Breast epithelium (tissue), 4 donors: ENCODE data around the gene COL4A2. TPM values are rescaled to one million over a fixed set of nuclear protein-coding genes. Genes with fewer than 3 reads are reported as not detected.

Source experiments
- DNase-seq, 2 donors: peaks; one replicate each; pipeline ENCODE4 v3.0.0-alpha.2; 2019; ENCODE audit warnings: low spot score in 2 of 2
- H3K27ac ChIP-seq, 2 donors: fragments of 200-600 bp; sonication (generic) in 1 of 2; one replicate each; pipeline ENCODE4 v1.5.1; 2016 to 2019; ENCODE audit warnings: mild to moderate bottlenecking in 1 of 2
- H3K27me3 ChIP-seq, 2 donors: fragments of 200-600 bp; sonication (generic) in 1 of 2; one replicate each; pipeline versions ENCODE4 v1.5.1 to v1.6.0; 2017 to 2019; ENCODE audit warnings: control low read depth in 1 of 2, mild to moderate bottlenecking in 1 of 2
- H3K36me3 ChIP-seq: fragments of 200-600 bp; one replicate; pipeline ENCODE4 v1.5.1; 2019
- H3K4me1 ChIP-seq, 2 donors: fragments of 200-600 bp; sonication (generic); one replicate each; pipeline ENCODE4 v1.5.1; 2016 to 2019; ENCODE audit warnings: control low read depth in 1 of 2
- H3K4me3 ChIP-seq, 3 donors: fragments of 200-600 bp; sonication (generic); 1 replicate in 2 of 3; 2 replicates in 1 of 3; pipeline ENCODE4 v1.5.1; 2016 to 2019; ENCODE audit warnings: mild to moderate bottlenecking in 3 of 3, moderate library complexity in 2 of 3
- H3K9me3 ChIP-seq, 2 donors: fragments of 200-600 bp; sonication (generic) in 1 of 2; one replicate each; pipeline ENCODE4 v1.5.1; 2016 to 2019; ENCODE audit warnings: control low read depth in 1 of 2
- CTCF ChIP-seq, 3 donors: fragments of 450-650 bp; IDR thresholded peaks; one replicate each; pipeline ENCODE4 v1.5.1; 2016 to 2017; ENCODE audit warnings: antibody characterized with exemption in 3 of 3, mild to moderate bottlenecking in 3 of 3, moderate library complexity in 3 of 3
- POLR2A ChIP-seq: fragments of 450-650 bp; IDR thresholded peaks from one replicate; pipeline ENCODE4 v1.6.1; 2016; ENCODE audit warnings: antibody characterized with exemption, mild to moderate bottlenecking, moderate library complexity
- POLR2AphosphoS5 ChIP-seq, 3 donors: sonication (generic); formaldehyde crosslinking; IDR thresholded peaks; one replicate each; pipeline ENCODE4 v1.6.1; 2017; ENCODE audit warnings: antibody characterized with exemption in 3 of 3
- intact Hi-C: fragments of 100-400 bp; cut with DNase I; formaldehyde crosslinking; loops from one replicate; pipeline ENCODE4 v1.15.1; 2023; ENCODE audit warnings: low total_unique reads
- total RNA-seq, 3 donors: library from RNA; depleted of rRNA; stranded (reverse); fragments of >200 nt; gene quantifications; one replicate each; pipeline ENCODE4 v1.1.0, GENCODE V29; 2016

The COL4A2 gene
- total RNA-seq, 3 donors from 2014 or later = 107 to 841 (median 307) TPM

- Histone ChIP-seq H3K27me3 (peaks cover 0 to 8% of the 10 kb centered on the region in 2 donors), H3K36me3 (no peaks in the 10 kb centered on the region), H3K4me3 (peak overlapping the region; percentile 64 to 96 (median 78)), H3K9me3 (no peaks in the 10 kb centered on the region), H3K4me1 (peaks cover 3 to 8% of the 10 kb centered on the region in 2 donors), H3K27ac (peak overlapping the region in 1 of 2 donors; percentile 18)
- intact Hi-C loops = no loop called here
- no peak for TF ChIP-seq POLR2AphosphoS5 (IDR thresholded peaks at IDR 0.05)
- TF ChIP-seq POLR2A = no peak
- TF ChIP-seq CTCF (IDR thresholded peaks at IDR 0.05) = no peak
- DNase-seq = no peak
Measured at GRCh38 chr13:110305544-110305943, 1.5 kb upstream of the COL4A2 start.

GRCh38 chr13:110305949-110306339 is 1.1 kb upstream of the COL4A2 start:
- TF ChIP-seq POLR2A (no peak), POLR2AphosphoS5 (IDR thresholded peaks at IDR 0.05) (no peak), CTCF (IDR thresholded peaks at IDR 0.05) (no peak)
- intact Hi-C loops = no loop called here
- H3K36me3 ChIP-seq = no peaks in the 10 kb centered on the region
- H3K9me3 ChIP-seq = no peaks in the 10 kb centered on the region
- H3K27me3 ChIP-seq = peaks cover 0 to 12% of the 10 kb centered on the region in 2 donors
- peak overlapping the region; percentile 64 to 96 (median 78) for H3K4me3 ChIP-seq
- DNase-seq = no peak
- peak overlapping the region; percentile 87 to 96 for H3K27ac ChIP-seq
- peaks cover 3 to 7% of the 10 kb centered on the region in 2 donors for H3K4me1 ChIP-seq

GRCh38 chr13:110306340-110306959 is 634 bp upstream of the COL4A2 start:
- DNase-seq = no peak
- Histone ChIP-seq H3K27ac (peak overlapping the region; percentile 87 to 96), H3K36me3 (no peaks in the 10 kb centered on the region), H3K4me1 (peaks cover 2 to 3% of the 10 kb centered on the region in 2 donors), H3K27me3 (peaks cover 0 to 14% of the 10 kb centered on the region in 2 donors), H3K4me3 (peak overlapping the region; percentile 64 to 96 (median 78)), H3K9me3 (no peaks in the 10 kb centered on the region)
- intact Hi-C loops = no loop called here
- no peak for TF ChIP-seq CTCF (IDR thresholded peaks at IDR 0.05)
- TF ChIP-seq POLR2A = no peak
- TF ChIP-seq POLR2AphosphoS5 (IDR thresholded peaks at IDR 0.05) = no peak

DNA sequence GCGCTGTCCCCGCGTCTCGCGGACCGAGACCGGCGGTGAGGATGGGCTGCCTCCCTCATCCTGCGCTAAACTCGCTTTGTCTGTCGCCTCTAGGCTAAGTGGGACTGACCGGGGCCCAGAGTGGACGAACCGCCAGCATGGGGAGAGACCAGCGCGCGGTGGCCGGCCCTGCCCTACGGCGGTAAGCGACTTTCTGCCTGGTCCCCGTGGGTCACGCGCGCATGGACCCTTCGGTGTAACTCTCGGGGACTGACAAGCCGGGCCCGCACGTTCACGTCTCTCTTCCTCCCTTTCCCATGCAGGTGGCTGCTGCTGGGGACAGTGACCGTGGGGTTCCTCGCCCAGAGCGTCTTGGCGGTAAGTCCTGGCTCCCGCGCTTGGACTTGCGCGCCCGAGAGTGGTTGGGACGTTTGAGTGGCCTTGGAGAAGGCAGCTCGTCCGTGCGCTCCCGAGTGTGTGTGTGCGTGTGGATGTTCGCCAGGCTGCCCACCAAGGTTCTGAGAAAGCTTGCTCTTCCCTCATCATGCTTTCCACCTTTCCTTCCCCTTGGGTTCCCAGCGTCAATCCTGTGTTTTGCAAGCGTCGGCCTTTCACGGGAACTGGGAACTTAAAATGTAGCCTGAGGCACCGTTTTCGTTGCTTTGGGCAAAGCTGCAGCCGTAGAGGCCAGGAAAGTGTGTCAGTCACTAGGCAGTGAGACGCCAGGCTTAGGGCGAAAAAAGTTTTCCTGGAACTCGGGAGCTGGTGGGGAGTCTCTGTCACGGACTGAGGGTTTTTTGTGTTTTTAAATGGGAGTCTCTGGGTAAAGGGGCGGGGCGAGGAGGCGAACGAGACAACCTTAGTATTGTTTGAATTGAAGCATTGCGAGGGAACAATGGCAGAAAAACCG is 927 bp downstream of the COL4A2 start:
- H3K9me3 ChIP-seq = no peaks in the 10 kb centered on the region
- no peaks in the 10 kb centered on the region for H3K36me3 ChIP-seq
- peaks cover 0 to 3% of the 10 kb centered on the region in 2 donors for H3K4me1 ChIP-seq
- H3K4me3 ChIP-seq = peak overlapping the region; percentile 64 to 96 (median 78)
- H3K27me3 ChIP-seq = peaks cover 0 to 14% of the 10 kb centered on the region in 2 donors
- intact Hi-C loops = no loop called here
- DNase-seq = peak in 1 of 2 donors; percentile 51
- TF ChIP-seq CTCF (IDR thresholded peaks at IDR 0.05) (no peak), POLR2AphosphoS5 (IDR thresholded peaks at IDR 0.05) (peak in 1 of 3 donors; percentile 11)
- H3K27ac ChIP-seq = peak overlapping the region; percentile 87 to 96
